Transverse colon (tissue), 4 donors: ENCODE measurements around the gene TOR1A. TPM values are rescaled to one million over a fixed set of nuclear protein-coding genes. Genes with fewer than 3 reads are reported as not detected.

ENCODE experiments used
- DNase-seq: peaks from one replicate; pipeline ENCODE4 v3.0.0-alpha.2; 2019
- H3K27ac ChIP-seq, 4 donors: fragments of 200-600 bp; sonication (generic); 2 replicates each; pipeline ENCODE4 v1.5.1; 2016 to 2018; ENCODE audit warnings: inconsistent platforms in 4 of 4
- H3K27me3 ChIP-seq: fragments of 200-600 bp; sonication (generic); 2 replicates; pipeline ENCODE4 v1.5.1; 2017; ENCODE audit warnings: inconsistent platforms
- H3K36me3 ChIP-seq, 4 donors: fragments of 200-600 bp; sonication (generic); 2 replicates each; pipeline ENCODE4 v1.5.1; 2017 to 2019; ENCODE audit warnings: inconsistent platforms in 4 of 4
- H3K4me1 ChIP-seq, 4 donors: fragments of 200-600 bp; sonication (generic); 2 replicates each; pipeline ENCODE4 v1.5.1; 2017 to 2020; ENCODE audit warnings: inconsistent platforms in 4 of 4
- H3K4me3 ChIP-seq, 4 donors: fragments of 200-600 bp; sonication (generic); 1 replicate in 1 of 4; 2 replicates in 3 of 4; pipeline versions ENCODE4 v1.5.1 to v1.6.1; 2017 to 2019; ENCODE audit warnings: inconsistent platforms in 4 of 4
- H3K9me3 ChIP-seq, 2 donors: fragments of 200-600 bp; sonication (generic); 2 replicates each; pipeline ENCODE4 v1.5.1; 2017 to 2019; ENCODE audit warnings: inconsistent platforms in 2 of 2
- EP300 ChIP-seq: sonication (generic); formaldehyde crosslinking; IDR thresholded peaks from one replicate; pipeline ENCODE4 v1.6.1; 2017; ENCODE audit warnings: antibody characterized with exemption, low read depth
- POLR2A ChIP-seq: fragments of 450-650 bp; IDR thresholded peaks from one replicate; pipeline ENCODE4 v1.6.1; 2016; ENCODE audit warnings: antibody characterized with exemption, mild to moderate bottlenecking, moderate library complexity
- POLR2AphosphoS5 ChIP-seq, 3 donors: sonication (generic); formaldehyde crosslinking; IDR thresholded peaks; one replicate each; pipeline ENCODE4 v1.6.1; 2016; ENCODE audit warnings: antibody characterized with exemption in 3 of 3
- WGBS, 2 donors: methylation state at CpG; one replicate each; pipeline ENCODE4 v1.1.5; 2018; ENCODE audit warnings: low coverage in 1 of 2; 5-methylcytosine and 5-hydroxymethylcytosine counted together
- in situ Hi-C, 4 donors: fragments of 200-750 bp; cut with MboI; loops; one replicate each; pipeline versions ENCODE4 v1.15.0 to v1.15.1; 2017; ENCODE audit warnings: low sequenced_read_pairs in 3 of 4, low pct_ligation_motif_present in 1 of 4, low pct_unique_long_range_greater_than_20kb in 1 of 4
- intact Hi-C: fragments of 100-400 bp; cut with DNase I; formaldehyde crosslinking; loops from one replicate; pipeline ENCODE4 v1.15.1; 2023; ENCODE audit warnings: low total_unique reads
- total RNA-seq, 4 donors: library from RNA; depleted of rRNA; stranded (reverse); fragments of >200 nt; gene quantifications; one replicate each; pipeline ENCODE4 v1.1.0, GENCODE V29; 2016
- TF ChIP-seq, protein P1 (sequence below), 5 experiments: fragments of 200-600 bp in 3 of 5; fragments of 450-650 bp in 2 of 5; sonication (generic) in 3 of 5; IDR thresholded peaks; 1 replicate in 2 of 5; 2 replicates in 3 of 5; pipeline ENCODE4 v1.5.1; 2016 to 2017; ENCODE audit warnings: antibody characterized with exemption in 5 of 5, inconsistent platforms in 3 of 5, mild to moderate bottlenecking in 2 of 5, moderate library complexity in 1 of 5

Gene TOR1A
- total RNA-seq, 4 donors from 2014 or later = 6.2 to 47.0 (median 40.0) TPM

DNA sequence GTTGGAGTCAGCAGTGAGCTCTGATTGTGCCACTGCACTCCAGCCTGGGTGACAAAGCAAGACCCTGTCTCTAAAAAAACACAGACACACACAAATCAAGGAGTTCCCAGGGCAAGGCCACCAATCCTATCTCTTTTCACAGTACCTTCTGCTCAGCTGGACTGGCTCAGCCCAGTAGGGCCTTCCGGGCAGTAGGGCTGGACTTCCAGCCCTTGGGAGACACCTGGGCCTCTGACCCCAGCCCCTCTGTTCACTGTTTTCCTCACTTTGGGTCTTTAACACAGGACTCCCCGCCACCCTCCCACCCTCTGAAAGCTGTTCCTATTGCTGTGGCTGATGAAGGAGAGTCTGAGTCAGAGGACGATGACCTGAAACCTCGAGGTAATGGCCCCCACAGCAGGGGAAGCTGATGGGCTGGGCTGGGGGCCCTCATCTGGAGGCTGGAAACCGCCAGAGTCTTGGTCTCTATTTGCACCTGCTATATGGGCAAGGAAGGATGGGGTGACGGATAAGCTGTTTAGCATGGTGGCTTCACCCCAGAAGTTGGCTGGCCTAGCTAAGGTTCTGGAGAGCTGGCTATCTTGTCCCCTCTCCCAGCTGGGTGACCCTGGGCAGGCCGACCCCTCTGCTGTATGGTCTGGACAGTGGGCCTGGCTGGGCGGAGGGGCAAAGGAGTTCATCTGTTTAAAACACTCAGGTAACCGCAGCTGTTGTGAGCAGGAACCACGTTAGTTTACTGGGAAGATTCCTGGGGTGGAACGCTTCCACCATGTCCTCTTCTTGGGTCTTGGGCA, 36.9 kb upstream of the TOR1A start:
- WGBS, 2 donors = 68% methylated on average over 11 of the region's 11 CpGs; no CpG with 5 or more reads in 1 of the 2 donors
- in situ Hi-C loops = no loop called here
- no peak overlapping the region for H3K27ac ChIP-seq
- TF ChIP-seq EP300 = no peak
- no peak for TF ChIP-seq POLR2AphosphoS5 (IDR thresholded peaks at IDR 0.05)
- TF ChIP-seq, protein P1, sequence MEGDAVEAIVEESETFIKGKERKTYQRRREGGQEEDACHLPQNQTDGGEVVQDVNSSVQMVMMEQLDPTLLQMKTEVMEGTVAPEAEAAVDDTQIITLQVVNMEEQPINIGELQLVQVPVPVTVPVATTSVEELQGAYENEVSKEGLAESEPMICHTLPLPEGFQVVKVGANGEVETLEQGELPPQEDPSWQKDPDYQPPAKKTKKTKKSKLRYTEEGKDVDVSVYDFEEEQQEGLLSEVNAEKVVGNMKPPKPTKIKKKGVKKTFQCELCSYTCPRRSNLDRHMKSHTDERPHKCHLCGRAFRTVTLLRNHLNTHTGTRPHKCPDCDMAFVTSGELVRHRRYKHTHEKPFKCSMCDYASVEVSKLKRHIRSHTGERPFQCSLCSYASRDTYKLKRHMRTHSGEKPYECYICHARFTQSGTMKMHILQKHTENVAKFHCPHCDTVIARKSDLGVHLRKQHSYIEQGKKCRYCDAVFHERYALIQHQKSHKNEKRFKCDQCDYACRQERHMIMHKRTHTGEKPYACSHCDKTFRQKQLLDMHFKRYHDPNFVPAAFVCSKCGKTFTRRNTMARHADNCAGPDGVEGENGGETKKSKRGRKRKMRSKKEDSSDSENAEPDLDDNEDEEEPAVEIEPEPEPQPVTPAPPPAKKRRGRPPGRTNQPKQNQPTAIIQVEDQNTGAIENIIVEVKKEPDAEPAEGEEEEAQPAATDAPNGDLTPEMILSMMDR (IDR thresholded peaks at IDR 0.05) = no peak
- TF ChIP-seq POLR2A = no peak
- H3K27me3 ChIP-seq = no peaks in the 10 kb centered on the region
- peaks cover 0 to 22% (median 6%) of the 10 kb centered on the region in 4 donors for H3K36me3 ChIP-seq
- no peaks in the 10 kb centered on the region for H3K9me3 ChIP-seq
- no peak overlapping the region for H3K4me3 ChIP-seq
- intact Hi-C loops = no loop called here
- DNase-seq = no peak
- H3K4me1 ChIP-seq = no peaks in the 10 kb centered on the region

DNA sequence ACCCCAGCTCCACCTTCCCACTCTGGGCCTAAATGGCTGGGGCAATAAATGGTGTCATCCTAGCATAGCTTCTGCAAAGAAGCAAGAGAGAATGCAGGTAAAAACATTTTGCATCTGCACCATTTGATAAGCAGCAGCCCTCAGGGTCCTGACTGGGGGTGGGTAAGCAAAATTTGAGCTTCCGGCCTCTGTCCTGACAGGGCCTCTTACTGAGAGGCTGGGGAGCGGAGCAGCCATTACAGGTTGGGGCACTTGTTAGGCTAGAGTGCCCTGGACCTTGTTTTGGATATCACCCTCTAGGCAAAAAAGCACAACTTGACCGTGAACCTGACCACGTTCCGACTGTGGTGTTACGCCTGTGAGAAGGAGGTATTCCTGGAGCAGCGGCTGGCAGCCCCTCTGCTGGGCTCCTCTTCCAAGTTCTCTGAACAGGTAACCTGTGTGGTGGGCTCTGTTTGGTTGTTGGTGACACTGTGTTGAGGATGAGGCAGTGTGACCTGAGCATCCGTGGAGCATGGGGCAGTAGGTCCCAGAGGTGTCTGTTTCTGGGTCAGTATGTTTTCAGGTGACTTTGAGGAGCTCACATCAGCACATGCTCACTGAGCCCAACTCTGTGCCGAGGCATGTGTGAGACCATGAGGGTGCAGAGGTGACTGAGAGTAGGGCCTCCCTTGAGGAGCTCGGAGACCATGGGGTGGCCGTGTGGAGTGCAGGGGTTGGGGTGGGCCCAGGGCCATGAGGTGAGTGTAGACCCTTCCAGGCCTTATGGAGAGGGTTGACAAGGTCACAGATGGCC, 34.4 kb upstream of the TOR1A start:
- Histone ChIP-seq H3K9me3 (no peaks in the 10 kb centered on the region), H3K4me1 (no peaks in the 10 kb centered on the region), H3K4me3 (no peak overlapping the region), H3K27me3 (no peaks in the 10 kb centered on the region), H3K27ac (no peak overlapping the region), H3K36me3 (peaks cover 0 to 21% (median 5%) of the 10 kb centered on the region in 4 donors)
- TF ChIP-seq POLR2A = no peak
- TF ChIP-seq, protein P1 (IDR thresholded peaks at IDR 0.05) = no peak
- TF ChIP-seq EP300 = no peak
- TF ChIP-seq POLR2AphosphoS5 (IDR thresholded peaks at IDR 0.05) = no peak
- in situ Hi-C loops = no loop called here
- WGBS, 2 donors = 87% methylated on average over 10 of the region's 11 CpGs; no CpG with 5 or more reads in 1 of the 2 donors
- DNase-seq = no peak
- intact Hi-C loops = no loop called here

DNA sequence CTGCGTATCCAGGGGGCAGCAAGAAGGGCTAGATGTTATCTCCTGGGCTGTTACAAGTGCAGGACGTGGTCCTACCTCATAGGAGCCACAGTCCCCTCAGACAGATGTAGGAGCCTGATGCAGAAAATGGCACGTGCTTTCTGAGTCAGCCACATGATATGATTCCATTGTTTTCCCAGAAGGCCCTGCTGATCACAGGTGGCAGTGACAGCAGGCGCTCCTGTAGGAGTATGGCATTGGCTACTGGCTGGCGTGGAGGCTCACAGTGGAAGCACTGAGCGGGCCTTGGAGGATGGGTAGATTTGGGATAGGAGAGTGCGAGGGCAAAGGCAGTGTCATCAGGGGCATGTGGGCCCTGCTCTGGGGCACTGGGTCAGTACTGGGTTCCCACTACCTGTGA, 33.3 kb upstream of the TOR1A start:
- in situ Hi-C loops = no loop called here

More for the DNA sequence above, 33.3 kb upstream of the TOR1A start:
- Histone ChIP-seq H3K4me3 (no peak overlapping the region), H3K27ac (no peak overlapping the region), H3K27me3 (no peaks in the 10 kb centered on the region), H3K36me3 (peaks cover 0 to 27% (median 4%) of the 10 kb centered on the region in 4 donors), H3K9me3 (no peaks in the 10 kb centered on the region), H3K4me1 (no peaks in the 10 kb centered on the region)
- WGBS, 2 donors = 88 to 95% methylated on average over 5 to 7 of the region's 7 CpGs
- DNase-seq = no peak
- TF ChIP-seq POLR2A (no peak), POLR2AphosphoS5 (IDR thresholded peaks at IDR 0.05) (no peak), EP300 (no peak)
- TF ChIP-seq, protein P1 (IDR thresholded peaks at IDR 0.05) = no peak
- intact Hi-C loops = no loop called here
